ENCODE data around the gene ODF4. TPM values are rescaled to one million over a fixed set of nuclear protein-coding genes. Genes with fewer than 3 reads are reported as not detected.

Gene ODF4
- total RNA-seq, 4 donors from 2014 or later, result not detected

DNA sequence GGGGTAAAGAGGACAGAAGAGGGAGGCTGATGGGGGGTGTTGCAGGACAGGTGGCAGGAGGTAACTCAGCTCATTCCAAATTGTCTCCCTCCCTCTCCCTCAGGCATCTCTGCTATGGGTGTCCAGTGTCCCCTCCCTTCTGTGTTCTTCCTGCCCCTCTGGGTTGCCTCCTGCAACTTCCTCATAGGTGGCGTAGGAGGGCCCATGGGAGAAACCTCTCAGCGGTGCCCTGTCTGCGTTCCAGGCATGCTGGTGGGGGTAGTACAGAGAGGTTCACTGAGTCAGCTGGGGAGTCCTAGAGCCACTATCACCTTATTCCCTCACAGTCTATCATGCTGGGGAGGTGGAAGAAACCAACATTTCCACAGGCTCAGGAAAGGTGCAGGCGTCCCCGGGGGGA is 14.7 kb upstream of the ODF4 start:
- Histone ChIP-seq H3K9me3 (no peaks in the 10 kb centered on the region), H3K27ac (peak overlapping the region in 1 of 4 donors; percentile 37), H3K27me3 (peaks cover 38% of the 10 kb centered on the region), H3K4me1 (peaks cover 0 to 21% (median 7%) of the 10 kb centered on the region in 3 donors), H3K36me3 (no peaks in the 10 kb centered on the region), H3K4me3 (no peak overlapping the region)
- ATAC-seq, result no peak
- WGBS, 2 donors (ENCODE audit: low coverage in 1 of 2), result no CpG with 5 or more reads among the region's 5 CpGs
- TF ChIP-seq EP300 (IDR thresholded peaks at IDR 0.05) (no peak), POLR2A (IDR thresholded peaks at IDR 0.05) (no peak), POLR2AphosphoS5 (IDR thresholded peaks at IDR 0.05) (no peak)
- TF ChIP-seq, protein P1, sequence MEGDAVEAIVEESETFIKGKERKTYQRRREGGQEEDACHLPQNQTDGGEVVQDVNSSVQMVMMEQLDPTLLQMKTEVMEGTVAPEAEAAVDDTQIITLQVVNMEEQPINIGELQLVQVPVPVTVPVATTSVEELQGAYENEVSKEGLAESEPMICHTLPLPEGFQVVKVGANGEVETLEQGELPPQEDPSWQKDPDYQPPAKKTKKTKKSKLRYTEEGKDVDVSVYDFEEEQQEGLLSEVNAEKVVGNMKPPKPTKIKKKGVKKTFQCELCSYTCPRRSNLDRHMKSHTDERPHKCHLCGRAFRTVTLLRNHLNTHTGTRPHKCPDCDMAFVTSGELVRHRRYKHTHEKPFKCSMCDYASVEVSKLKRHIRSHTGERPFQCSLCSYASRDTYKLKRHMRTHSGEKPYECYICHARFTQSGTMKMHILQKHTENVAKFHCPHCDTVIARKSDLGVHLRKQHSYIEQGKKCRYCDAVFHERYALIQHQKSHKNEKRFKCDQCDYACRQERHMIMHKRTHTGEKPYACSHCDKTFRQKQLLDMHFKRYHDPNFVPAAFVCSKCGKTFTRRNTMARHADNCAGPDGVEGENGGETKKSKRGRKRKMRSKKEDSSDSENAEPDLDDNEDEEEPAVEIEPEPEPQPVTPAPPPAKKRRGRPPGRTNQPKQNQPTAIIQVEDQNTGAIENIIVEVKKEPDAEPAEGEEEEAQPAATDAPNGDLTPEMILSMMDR (IDR thresholded peaks at IDR 0.05), result no peak

DNA sequence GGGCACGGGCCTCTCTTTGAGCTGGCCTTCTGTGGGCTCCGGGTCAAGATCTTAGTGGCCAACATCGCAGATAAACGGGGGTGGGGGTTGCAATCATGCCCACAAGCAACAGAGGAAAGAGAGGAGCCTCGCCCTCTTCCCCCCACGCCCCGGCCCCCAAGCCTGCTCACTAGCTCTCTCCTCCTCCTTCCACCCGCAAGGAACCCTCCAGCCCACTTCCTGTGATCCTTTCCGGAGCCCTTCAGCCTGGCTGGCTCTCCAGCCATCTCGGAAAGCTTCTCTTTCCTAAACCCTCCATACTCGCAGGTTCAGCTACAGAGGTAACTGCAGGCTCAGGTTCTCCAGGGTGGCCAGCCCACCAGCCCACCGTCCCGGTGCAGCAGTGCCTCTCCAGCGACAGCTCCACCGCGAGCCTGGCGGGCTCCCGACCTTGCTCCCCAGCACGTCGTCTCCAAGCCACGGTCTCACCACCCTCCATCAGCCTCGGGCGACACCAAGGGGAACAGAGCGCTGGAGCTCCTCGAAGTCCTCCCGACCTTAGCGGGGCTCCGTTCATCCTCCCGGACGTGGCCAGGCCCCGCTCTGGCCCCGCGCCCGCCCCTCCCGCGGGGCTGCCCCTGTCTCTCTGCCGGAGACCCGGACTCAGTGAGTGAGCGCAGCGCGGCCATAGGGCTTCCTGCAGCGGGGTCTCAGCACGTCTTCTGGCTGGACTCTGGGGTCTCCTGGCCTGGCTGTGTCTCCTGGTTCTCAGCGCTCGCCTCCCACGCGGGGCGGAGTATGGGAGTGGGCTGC is 12.9 kb upstream of the ODF4 start:
- H3K27ac ChIP-seq, result peak overlapping the region in 3 of 4 donors; percentile 30 to 73 (median 58)
- peak overlapping the region; percentile 19 to 56 for H3K4me3 ChIP-seq
- TF ChIP-seq POLR2A (IDR thresholded peaks at IDR 0.05) (no peak), POLR2AphosphoS5 (IDR thresholded peaks at IDR 0.05) (no peak), EP300 (IDR thresholded peaks at IDR 0.05) (no peak)
- TF ChIP-seq, protein P1 (IDR thresholded peaks at IDR 0.05), result no peak
- 23 to 33% methylated on average over 3 of the region's 48 CpGs for WGBS, 2 donors (ENCODE audit: low coverage in 1 of 2)
- no peaks in the 10 kb centered on the region for H3K9me3 ChIP-seq
- H3K36me3 ChIP-seq, result no peaks in the 10 kb centered on the region
- peaks cover 0 to 21% (median 7%) of the 10 kb centered on the region in 3 donors for H3K4me1 ChIP-seq
- peak; percentile 55 for ATAC-seq
- H3K27me3 ChIP-seq, result peaks cover 42% of the 10 kb centered on the region

DNA sequence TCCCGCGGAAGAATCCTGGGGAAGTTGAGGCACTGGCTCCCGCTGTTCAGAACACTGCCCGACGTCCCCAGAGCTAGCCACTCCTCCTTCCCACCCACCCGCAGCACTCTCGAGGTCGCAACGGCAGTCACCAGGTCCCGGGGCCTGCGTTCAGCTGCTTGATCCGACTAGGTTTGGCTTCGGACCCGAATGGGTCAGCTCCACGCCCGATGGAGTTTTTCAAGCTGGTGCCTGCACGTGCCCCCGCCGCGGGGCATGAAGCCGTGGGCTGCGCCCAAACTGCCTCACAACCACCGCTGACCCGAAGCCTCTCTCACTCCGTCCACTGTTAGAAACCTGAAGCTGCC is 12.4 kb upstream of the ODF4 start:
- H3K36me3 ChIP-seq, result no peaks in the 10 kb centered on the region
- H3K27ac ChIP-seq, result peak overlapping the region in 3 of 4 donors; percentile 30 to 73 (median 58)
- TF ChIP-seq POLR2A (IDR thresholded peaks at IDR 0.05), result no peak
- TF ChIP-seq, protein P1 (IDR thresholded peaks at IDR 0.05), result no peak
- no peak for TF ChIP-seq POLR2AphosphoS5 (IDR thresholded peaks at IDR 0.05)
- no peak for TF ChIP-seq EP300 (IDR thresholded peaks at IDR 0.05)
- no peaks in the 10 kb centered on the region for H3K9me3 ChIP-seq
- peak overlapping the region; percentile 19 to 56 for H3K4me3 ChIP-seq
- peaks cover 0 to 21% (median 7%) of the 10 kb centered on the region in 3 donors for H3K4me1 ChIP-seq
- 47% methylated on average over 10 of the region's 25 CpGs; no CpG with 5 or more reads in 1 of the 2 donors for WGBS, 2 donors (ENCODE audit: low coverage in 1 of 2)
- H3K27me3 ChIP-seq, result peaks cover 48% of the 10 kb centered on the region
- peak; percentile 32 for ATAC-seq

DNA sequence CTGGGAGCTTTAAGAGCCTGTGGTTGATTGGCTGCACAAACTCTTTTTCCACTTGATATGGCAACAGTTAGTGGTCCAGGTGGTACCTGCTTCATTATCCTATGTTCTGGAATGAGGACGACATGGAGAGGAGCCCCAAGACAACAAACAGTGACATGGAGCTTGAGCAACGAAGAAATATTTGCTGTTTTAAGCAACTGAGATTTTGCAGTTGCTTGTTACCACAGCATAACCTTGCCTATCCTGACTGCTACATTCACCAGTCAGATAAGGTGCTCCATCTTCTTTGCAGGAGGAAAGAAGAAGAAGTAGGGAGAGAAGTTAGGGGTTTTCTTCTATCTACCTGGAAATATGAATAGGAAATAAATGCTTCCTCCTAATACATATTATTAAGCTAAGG is 7.5 kb upstream of the ODF4 start:
- 94 to 100% methylated on average over 1 to 2 of the region's 2 CpGs for WGBS, 2 donors (ENCODE audit: low coverage in 1 of 2)
- Histone ChIP-seq H3K9me3 (no peaks in the 10 kb centered on the region), H3K27ac (no peak overlapping the region), H3K4me1 (peaks cover 0 to 4% (median 2%) of the 10 kb centered on the region in 3 donors), H3K36me3 (no peaks in the 10 kb centered on the region), H3K27me3 (peaks cover 22% of the 10 kb centered on the region), H3K4me3 (no peak overlapping the region)
- no peak for ATAC-seq
- no peak for TF ChIP-seq EP300 (IDR thresholded peaks at IDR 0.05)
- TF ChIP-seq, protein P1 (IDR thresholded peaks at IDR 0.05), result no peak
- no peak for TF ChIP-seq POLR2A (IDR thresholded peaks at IDR 0.05)
- TF ChIP-seq POLR2AphosphoS5 (IDR thresholded peaks at IDR 0.05), result no peak

DNA sequence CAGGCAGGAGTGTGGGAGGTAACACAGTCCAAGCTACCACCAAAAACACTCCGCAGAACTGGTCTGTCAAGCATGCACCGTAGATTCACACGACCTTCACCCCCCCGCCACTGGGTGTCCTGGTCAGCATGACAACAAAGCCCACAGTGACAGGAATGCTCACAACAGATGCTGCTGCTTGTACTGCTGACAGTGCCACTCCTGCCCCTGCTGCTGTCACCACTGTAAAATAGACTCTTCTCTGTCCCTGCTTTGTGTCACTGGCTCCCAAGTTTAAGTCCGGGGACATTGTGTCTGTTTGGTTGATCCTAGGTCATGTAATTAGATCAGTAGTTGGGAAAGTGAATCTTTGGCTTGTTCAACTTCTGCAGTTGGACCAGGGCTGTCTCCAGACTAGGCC is 7.0 kb upstream of the ODF4 start:
- Histone ChIP-seq H3K27me3 (peaks cover 16% of the 10 kb centered on the region), H3K36me3 (no peaks in the 10 kb centered on the region), H3K4me3 (no peak overlapping the region), H3K9me3 (no peaks in the 10 kb centered on the region), H3K27ac (no peak overlapping the region), H3K4me1 (no peaks in the 10 kb centered on the region)
- ATAC-seq, result no peak
- 39 to 73% methylated on average over 3 to 4 of the region's 5 CpGs for WGBS, 2 donors (ENCODE audit: low coverage in 1 of 2)
- TF ChIP-seq, protein P1 (IDR thresholded peaks at IDR 0.05), result no peak
- TF ChIP-seq POLR2AphosphoS5 (IDR thresholded peaks at IDR 0.05), result no peak
- TF ChIP-seq EP300 (IDR thresholded peaks at IDR 0.05), result no peak
- no peak for TF ChIP-seq POLR2A (IDR thresholded peaks at IDR 0.05)
